Mesodermal cell (in vitro differentiated cells): Measurements from ENCODE around the gene FSIP2.

Experiments used
- H3K27ac ChIP-seq: 2 replicates; pipeline ENCODE4 v1.7.0; 2013; ENCODE audit warnings: mild to moderate bottlenecking, low read depth, low read length, moderate library complexity; ENCODE audit not compliant: severe bottlenecking
- H3K36me3 ChIP-seq: 2 replicates; pipeline ENCODE4 v1.7.1; 2013; ENCODE audit warnings: mild to moderate bottlenecking, low read length, moderate library complexity; ENCODE audit not compliant: control insufficient read depth, insufficient read depth
- H3K4me1 ChIP-seq: one replicate; pipeline ENCODE4 v1.7.1; 2013; ENCODE audit warnings: mild to moderate bottlenecking, low read length; ENCODE audit not compliant: insufficient read depth, control insufficient read depth, poor library complexity, severe bottlenecking
- H3K4me3 ChIP-seq: 2 replicates; pipeline ENCODE4 v1.7.0; 2013; ENCODE audit warnings: low read length, control low read depth, mild to moderate bottlenecking; ENCODE audit not compliant: insufficient read depth, poor library complexity, severe bottlenecking; ENCODE audit errors: extremely low read depth
- H3K9me3 ChIP-seq: 2 replicates; pipeline ENCODE4 v1.7.1; 2013; ENCODE audit warnings: mild to moderate bottlenecking, low read length, moderate library complexity; ENCODE audit not compliant: control insufficient read depth
- WGBS, 2 experiments: methylation state at CpG; one replicate each; pipeline ENCODE4 v1.1.5; 2013; ENCODE audit warnings: missing lambda C conversion rate in 2 of 2; ENCODE audit not compliant: insufficient coverage in 2 of 2; 5-methylcytosine and 5-hydroxymethylcytosine counted together

The FSIP2 gene

DNA sequence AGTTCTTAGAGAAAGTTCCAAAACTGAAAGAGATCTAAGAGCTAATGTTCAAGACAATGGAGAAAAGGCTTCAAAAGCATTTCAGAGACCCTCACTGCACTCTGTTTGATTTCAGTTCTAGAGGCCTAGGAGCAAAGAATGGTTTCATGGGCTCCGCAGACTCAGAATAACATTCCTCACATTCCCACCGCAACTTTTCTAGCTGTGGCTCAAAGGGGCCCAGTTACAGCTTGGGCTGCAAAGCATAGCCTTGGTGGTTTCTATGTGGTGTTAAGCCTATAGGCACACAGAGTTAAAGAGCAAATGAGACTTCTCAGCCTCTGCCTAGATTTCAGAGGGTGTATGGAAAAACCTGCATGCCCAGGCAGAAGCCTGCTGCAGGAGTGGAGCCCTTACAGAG lies 73.0 kb downstream of the FSIP2 start:
- WGBS, 2 experiments, result no CpG with 5 or more reads among the region's 2 CpGs
- Histone ChIP-seq H3K4me3 (no peak overlapping the region), H3K27ac (no peak overlapping the region), H3K36me3 (no peaks in the 10 kb centered on the region), H3K9me3 (no peaks in the 10 kb centered on the region), H3K4me1 (no peaks in the 10 kb centered on the region)

DNA sequence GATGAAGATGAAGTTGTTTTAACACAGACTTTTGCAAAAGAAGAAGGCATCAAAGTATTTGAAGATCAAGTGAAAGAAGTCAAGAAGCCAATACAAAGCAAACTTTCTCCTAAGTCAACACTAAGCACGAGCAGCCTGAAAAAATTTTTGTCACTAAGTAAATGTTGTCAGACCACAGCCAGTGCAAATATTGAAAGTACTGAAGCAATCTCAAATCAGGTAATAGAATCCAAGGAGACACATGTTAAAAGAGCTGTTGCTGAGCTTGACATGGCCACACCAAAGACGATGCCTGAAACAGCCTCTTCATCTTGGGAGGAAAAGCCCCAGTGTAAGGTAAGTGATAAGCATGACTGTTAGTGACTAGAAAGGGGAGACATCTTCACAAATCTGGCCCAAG lies 75.1 kb downstream of the FSIP2 start:
- Histone ChIP-seq H3K27ac (no peak overlapping the region), H3K9me3 (no peaks in the 10 kb centered on the region), H3K36me3 (no peaks in the 10 kb centered on the region), H3K4me1 (no peaks in the 10 kb centered on the region), H3K4me3 (no peak overlapping the region)
- WGBS, 2 experiments, result 82 to 90% methylated on average over 1 of the region's 2 CpGs

DNA sequence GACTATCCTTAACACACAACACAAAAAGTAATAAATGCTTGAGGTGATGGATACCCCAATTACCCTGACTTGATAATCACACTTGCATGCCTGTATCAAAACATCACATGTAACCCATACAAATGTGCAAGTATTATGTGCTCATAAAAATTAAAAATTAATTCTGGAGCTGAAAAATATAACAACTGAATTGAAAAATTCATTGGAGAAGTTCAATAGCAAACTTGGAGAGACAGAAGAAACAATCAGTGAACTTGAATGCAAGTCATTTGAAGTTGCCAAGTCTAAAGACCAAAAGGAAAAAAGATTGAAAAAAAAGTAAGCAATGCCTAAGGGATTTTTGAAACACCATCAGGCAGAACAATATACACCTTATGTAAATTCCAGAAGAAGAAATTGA lies 79.4 kb downstream of the FSIP2 start:
- Histone ChIP-seq H3K4me3 (no peak overlapping the region), H3K36me3 (no peaks in the 10 kb centered on the region), H3K9me3 (no peaks in the 10 kb centered on the region), H3K4me1 (no peaks in the 10 kb centered on the region), H3K27ac (no peak overlapping the region)

GRCh38 chr2:185821467-185821866 lies 82.9 kb downstream of the FSIP2 start:
- no peak overlapping the region for H3K4me3 ChIP-seq
- 67% methylated on average over 3 of the region's 3 CpGs; no CpG with 5 or more reads in 1 of the 2 experiments for WGBS, 2 experiments

GRCh38 chr2:185823773-185824172 lies 85.2 kb downstream of the FSIP2 start:
- no peak overlapping the region for H3K27ac ChIP-seq
- no peaks in the 10 kb centered on the region for H3K9me3 ChIP-seq
- H3K4me1 ChIP-seq, result no peaks in the 10 kb centered on the region
- no CpG with 5 or more reads among the region's 2 CpGs for WGBS, 2 experiments
- no peak overlapping the region for H3K4me3 ChIP-seq
- H3K36me3 ChIP-seq, result no peaks in the 10 kb centered on the region

More at GRCh38 chr2:185821467-185821866, 82.9 kb downstream of the FSIP2 start:
- Histone ChIP-seq H3K27ac (no peak overlapping the region), H3K9me3 (no peaks in the 10 kb centered on the region), H3K4me1 (no peaks in the 10 kb centered on the region), H3K36me3 (no peaks in the 10 kb centered on the region)

DNA sequence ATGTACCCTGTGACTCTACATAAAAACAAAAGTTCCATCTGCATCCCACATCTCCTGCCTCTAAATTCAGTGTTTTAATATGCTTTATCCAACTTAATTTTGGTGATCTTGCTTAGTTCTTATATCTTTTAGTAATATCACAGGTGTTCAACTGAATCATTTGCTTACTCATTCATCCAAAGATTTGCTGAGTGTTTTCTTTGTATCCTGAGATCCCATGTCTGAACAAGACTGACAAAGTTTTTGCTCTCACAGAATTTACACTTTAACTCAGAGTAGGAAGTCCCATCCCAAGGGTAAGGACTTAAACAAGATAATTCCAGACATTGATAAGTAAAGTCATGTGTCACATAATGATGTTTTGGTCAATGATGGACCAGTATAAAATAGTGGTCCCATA lies 87.0 kb downstream of the FSIP2 start:
- Histone ChIP-seq H3K27ac (no peak overlapping the region), H3K4me1 (no peaks in the 10 kb centered on the region), H3K4me3 (no peak overlapping the region), H3K9me3 (no peaks in the 10 kb centered on the region), H3K36me3 (no peaks in the 10 kb centered on the region)

- no peak overlapping the region for H3K27ac ChIP-seq
- H3K4me1 ChIP-seq, result no peaks in the 10 kb centered on the region
- no peak overlapping the region for H3K4me3 ChIP-seq
- no peaks in the 10 kb centered on the region for H3K9me3 ChIP-seq
- 83% methylated on average over 1 of the region's 3 CpGs; no CpG with 5 or more reads in 1 of the 2 experiments for WGBS, 2 experiments
- no peaks in the 10 kb centered on the region for H3K36me3 ChIP-seq
Observed at GRCh38 chr2:185828326-185828725, 89.7 kb downstream of the FSIP2 start.

- no peaks in the 10 kb centered on the region for H3K4me1 ChIP-seq
- H3K4me3 ChIP-seq, result no peak overlapping the region
- no peaks in the 10 kb centered on the region for H3K36me3 ChIP-seq
- peaks cover 3% of the 10 kb centered on the region for H3K9me3 ChIP-seq
- H3K27ac ChIP-seq, result no peak overlapping the region
- WGBS, 2 experiments, result no CpG with 5 or more reads among the region's 1 CpG
Observed at GRCh38 chr2:185833864-185834263, 95.3 kb downstream of the FSIP2 start.

GRCh38 chr2:185835974-185836373 lies 97.4 kb downstream of the FSIP2 start:
- WGBS, 2 experiments, result 95 to 97% methylated on average over 4 to 5 of the region's 8 CpGs
- H3K9me3 ChIP-seq, result peaks cover 3% of the 10 kb centered on the region
- no peaks in the 10 kb centered on the region for H3K4me1 ChIP-seq
- H3K36me3 ChIP-seq, result no peaks in the 10 kb centered on the region
- H3K27ac ChIP-seq, result no peak overlapping the region
- no peak overlapping the region for H3K4me3 ChIP-seq

GRCh38 chr2:185854885-185855284 lies 116.3 kb downstream of the FSIP2 start:
- Histone ChIP-seq H3K9me3 (no peaks in the 10 kb centered on the region), H3K36me3 (no peaks in the 10 kb centered on the region), H3K4me3 (no peak overlapping the region), H3K27ac (no peak overlapping the region), H3K4me1 (no peaks in the 10 kb centered on the region)
- 89 to 95% methylated on average over 3 to 4 of the region's 4 CpGs for WGBS, 2 experiments

GRCh38 chr2:185857691-185858090 lies 119.1 kb downstream of the FSIP2 start:
- no peaks in the 10 kb centered on the region for H3K4me1 ChIP-seq
- no peak overlapping the region for H3K27ac ChIP-seq
- H3K36me3 ChIP-seq, result no peaks in the 10 kb centered on the region
- no peak overlapping the region for H3K4me3 ChIP-seq
- no peaks in the 10 kb centered on the region for H3K9me3 ChIP-seq

DNA sequence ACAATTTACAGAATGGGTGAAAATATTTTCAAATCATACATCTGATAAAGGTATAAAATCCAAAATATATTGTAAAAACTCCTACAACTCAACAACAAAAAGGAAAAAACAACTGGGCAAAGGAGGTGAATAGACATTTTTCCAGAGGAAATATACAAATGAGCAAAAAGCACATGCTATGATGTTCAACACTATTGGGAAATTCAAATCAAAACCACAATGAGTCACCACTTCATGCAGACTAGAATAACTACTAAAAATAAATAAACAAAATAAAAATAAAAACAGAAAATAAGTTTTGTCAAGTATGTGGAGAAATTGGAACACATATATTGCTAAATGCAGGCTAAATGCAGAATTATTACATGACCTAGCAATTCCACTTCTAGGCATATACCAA lies 120.9 kb downstream of the FSIP2 start:
- H3K36me3 ChIP-seq, result no peaks in the 10 kb centered on the region
- H3K4me3 ChIP-seq, result no peak overlapping the region
- H3K27ac ChIP-seq, result no peak overlapping the region
- no peaks in the 10 kb centered on the region for H3K9me3 ChIP-seq
- H3K4me1 ChIP-seq, result no peaks in the 10 kb centered on the region
